ENCODE measurements around the gene CBR4.
"Not testable (repeated sequence)": the region's sequence is repeated elsewhere in the genome, so short reads cannot be mapped to it uniquely, and the experiment has no call there.

The CBR4 gene

DNA sequence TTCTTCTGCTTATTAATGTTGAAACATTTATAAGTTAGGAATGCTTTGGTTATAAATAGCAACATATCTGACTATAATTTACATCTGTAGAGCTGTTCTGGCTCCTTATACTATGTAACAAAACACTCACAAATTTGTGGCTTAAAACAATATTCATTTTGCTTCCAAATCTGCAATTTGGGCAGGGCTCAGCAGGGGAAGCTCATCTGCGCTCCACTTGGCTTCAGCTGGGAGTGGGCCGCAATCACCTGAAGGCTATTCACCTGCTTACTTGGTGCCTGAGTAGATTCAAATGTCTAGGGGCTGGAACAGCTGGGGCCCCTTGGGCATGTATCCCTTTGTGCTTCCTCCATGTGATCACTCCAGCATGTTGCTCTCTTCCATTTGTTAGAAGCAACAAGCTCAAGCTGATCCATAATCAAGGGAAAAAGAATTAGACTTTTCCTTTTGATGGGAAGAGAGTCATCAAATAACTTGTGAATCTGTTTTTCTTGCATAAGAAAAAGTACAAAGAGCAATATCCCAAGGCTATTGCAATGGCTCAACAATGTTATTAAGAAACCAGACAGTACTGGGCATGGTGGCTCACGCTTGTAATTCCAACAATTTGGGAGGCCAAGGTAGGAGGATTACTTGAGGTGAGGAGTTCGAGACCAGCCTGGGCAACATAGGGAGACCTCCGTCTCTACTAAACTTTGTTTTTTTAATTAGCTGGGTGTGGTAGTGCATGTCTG lies 34.8 kb upstream of the CBR4 start:
- Histone ChIP-seq H3K4me1 (ENCODE audit: insufficient read depth, low read length) (peaks cover 22% of the 10 kb centered on the region), H3K36me3 (ENCODE audit: insufficient read depth, low read length) (no peaks in the 10 kb centered on the region), H3K27me3 (ENCODE audit: insufficient read depth, low read length) (no peaks in the 10 kb centered on the region), H2AFZ (ENCODE audit: low read depth, low read length) (no peak overlapping the region), H3K9me3 (ENCODE audit: low read length) (no peaks in the 10 kb centered on the region), H3K4me3 (ENCODE audit: low read length) (no peak overlapping the region)

DNA sequence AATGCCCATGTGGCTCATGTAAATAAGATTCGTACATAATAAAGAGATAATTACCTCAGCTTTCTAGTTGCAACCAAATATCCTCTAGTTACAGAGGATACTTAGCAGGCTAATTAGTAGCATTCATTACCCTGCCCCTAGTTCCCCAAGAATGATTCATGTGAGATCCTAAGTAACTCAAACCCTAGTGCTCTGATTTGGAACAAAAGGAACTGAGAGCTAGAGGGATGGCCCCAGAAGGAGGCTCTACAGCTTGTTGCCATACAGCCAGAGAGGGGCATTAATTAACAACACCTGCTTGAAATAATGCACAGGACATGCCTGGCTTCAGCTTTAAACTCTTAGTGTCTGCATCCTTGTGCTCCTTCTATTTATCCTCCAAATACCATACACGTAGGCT lies 32.6 kb upstream of the CBR4 start:
- Histone ChIP-seq H2AFZ (ENCODE audit: low read depth, low read length) (no peak overlapping the region), H3K9me3 (ENCODE audit: low read length) (no peaks in the 10 kb centered on the region), H3K4me1 (ENCODE audit: insufficient read depth, low read length) (peaks cover under 1% of the 10 kb centered on the region), H3K27me3 (ENCODE audit: insufficient read depth, low read length) (no peaks in the 10 kb centered on the region), H3K36me3 (ENCODE audit: insufficient read depth, low read length) (no peaks in the 10 kb centered on the region), H3K4me3 (ENCODE audit: low read length) (no peak overlapping the region)

DNA sequence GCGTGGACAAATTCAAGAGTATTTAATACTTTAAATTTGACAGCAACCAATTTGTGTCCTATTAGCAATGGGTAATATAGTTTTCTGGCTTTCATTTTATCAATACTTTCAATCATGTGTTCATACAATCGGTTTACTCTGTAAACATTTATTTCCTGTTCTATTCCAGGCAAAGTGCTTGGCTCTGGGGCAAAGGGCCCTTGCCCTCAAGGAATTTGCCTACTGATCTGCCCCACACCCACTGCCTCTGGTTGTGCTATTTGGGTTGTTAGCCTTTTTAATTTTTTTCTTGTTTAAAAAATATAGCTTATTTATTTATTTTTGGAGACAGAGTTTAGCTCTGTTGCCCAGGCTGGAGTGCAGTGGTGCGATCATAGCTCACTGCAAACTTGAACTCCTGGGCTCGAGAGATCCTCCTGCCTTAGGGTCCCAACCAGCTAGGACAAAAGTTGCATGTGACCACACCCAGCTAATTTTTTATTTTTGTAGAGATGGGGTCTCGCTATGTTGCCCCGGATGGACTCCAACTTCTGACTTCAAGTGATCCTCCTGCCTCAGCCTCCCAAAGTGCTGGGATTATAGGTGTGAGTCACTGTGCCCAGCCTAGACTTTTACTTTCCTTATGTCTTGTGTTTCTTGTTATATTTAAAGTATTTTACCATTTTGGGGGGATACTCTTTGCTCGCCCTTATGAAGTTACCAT lies 30.7 kb upstream of the CBR4 start:
- H3K4me1 ChIP-seq (ENCODE audit: insufficient read depth, low read length): no peaks in the 10 kb centered on the region
- no peak overlapping the region for H2AFZ ChIP-seq (ENCODE audit: low read depth, low read length)
- H3K36me3 ChIP-seq (ENCODE audit: insufficient read depth, low read length): no peaks in the 10 kb centered on the region
- H3K9me3 ChIP-seq (ENCODE audit: low read length): no peaks in the 10 kb centered on the region
- no peak overlapping the region for H3K4me3 ChIP-seq (ENCODE audit: low read length)
- no peaks in the 10 kb centered on the region for H3K27me3 ChIP-seq (ENCODE audit: insufficient read depth, low read length)

DNA sequence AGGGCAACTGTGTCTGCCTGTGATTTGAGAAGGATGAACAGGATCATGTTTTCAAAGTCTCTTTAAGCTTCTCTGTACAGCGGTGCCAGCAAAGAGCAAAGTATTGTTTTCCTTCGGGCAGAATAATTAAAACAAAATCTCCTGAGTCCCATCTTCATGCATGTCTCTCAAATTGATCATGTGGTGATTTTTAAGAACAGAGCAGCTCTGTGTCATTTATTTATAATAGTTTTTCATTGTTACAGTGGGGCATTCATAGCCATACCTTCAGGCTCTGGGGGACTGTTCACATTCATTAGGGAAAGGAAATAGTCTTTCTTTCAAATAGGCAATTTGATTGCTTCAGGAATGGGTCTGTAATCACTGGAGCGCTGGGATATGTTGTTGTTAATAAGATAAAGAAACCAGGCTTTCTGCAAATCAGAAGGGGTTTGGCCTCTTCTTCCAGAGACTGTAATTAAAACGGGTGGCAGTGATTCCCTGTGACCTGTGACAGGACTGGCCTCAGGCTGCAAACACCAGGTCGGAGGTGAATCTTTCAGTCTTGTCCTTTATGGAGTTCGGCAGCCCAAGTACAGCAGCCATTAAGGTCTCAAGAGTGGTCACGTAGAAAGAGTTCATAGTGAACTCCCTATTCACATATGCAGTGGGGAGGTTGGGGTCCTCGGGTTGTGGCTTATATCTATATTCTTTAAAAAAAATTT lies 29.3 kb upstream of the CBR4 start:
- no peak overlapping the region for H2AFZ ChIP-seq (ENCODE audit: low read depth, low read length)
- no peaks in the 10 kb centered on the region for H3K9me3 ChIP-seq (ENCODE audit: low read length)
- no peaks in the 10 kb centered on the region for H3K27me3 ChIP-seq (ENCODE audit: insufficient read depth, low read length)
- H3K36me3 ChIP-seq (ENCODE audit: insufficient read depth, low read length): no peaks in the 10 kb centered on the region
- H3K4me1 ChIP-seq (ENCODE audit: insufficient read depth, low read length): no peaks in the 10 kb centered on the region
- H3K4me3 ChIP-seq (ENCODE audit: low read length): no peak overlapping the region

DNA sequence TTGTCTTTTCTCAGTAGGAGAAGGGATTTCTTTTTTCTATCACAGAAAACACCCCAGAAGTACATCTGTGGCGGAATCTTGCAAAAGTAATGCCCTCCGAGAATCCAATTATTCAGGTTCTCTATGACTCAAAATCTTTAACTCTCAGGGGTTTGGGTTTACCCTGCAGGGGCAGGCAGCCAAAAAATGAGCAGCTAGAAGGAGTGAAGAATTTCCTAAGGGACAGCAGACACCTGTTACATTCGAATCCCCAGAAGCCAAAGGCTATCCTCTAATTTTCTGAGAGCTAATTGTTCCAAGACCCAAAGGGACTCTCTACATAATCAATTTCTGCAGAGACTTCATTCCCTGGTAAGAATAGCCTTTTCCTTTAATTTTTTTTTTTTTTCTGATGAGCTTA lies 27.5 kb upstream of the CBR4 start:
- H3K36me3 ChIP-seq (ENCODE audit: insufficient read depth, low read length): no peaks in the 10 kb centered on the region
- H3K4me1 ChIP-seq (ENCODE audit: insufficient read depth, low read length): no peaks in the 10 kb centered on the region
- no peak overlapping the region for H3K4me3 ChIP-seq (ENCODE audit: low read length)
- no peaks in the 10 kb centered on the region for H3K27me3 ChIP-seq (ENCODE audit: insufficient read depth, low read length)
- H3K9me3 ChIP-seq (ENCODE audit: low read length): no peaks in the 10 kb centered on the region
- H2AFZ ChIP-seq (ENCODE audit: low read depth, low read length): no peak overlapping the region

DNA sequence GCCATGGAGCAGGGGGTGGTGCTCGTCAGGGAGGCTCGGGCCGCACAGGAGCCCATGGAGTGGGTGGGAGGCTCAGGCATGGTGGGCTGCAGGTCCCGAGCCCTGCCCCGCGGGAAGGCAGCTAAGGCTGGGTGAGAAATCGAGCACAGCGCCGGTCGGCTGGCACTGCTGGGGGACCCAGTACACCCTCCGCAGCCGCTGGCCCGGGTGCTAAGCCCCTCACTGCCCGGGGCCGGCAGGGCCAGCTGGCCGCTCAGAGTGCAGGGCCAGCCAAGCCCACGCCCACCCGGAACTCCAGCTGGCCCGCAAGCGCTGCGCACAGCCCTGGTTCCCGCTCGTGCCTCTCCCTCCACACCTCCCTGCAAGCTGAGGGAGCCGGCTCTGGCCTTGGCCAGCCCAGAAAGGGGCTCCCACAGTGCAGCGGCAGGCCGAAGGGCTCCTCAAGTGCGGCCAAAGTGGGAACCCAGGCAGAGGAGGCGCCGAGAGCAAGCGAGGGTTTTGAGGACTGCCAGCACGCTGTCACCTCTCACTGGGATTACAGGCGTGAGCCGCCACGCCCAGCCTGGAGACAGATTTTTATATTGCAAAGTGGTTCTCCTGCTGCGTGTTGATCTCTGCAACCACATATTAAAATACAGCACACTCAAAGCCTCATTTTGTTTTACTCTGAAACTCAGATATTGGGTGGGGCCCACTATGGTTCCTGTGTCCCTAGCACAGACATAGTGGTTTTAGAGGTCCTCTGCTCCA lies 26.0 kb upstream of the CBR4 start:
- H3K27me3 ChIP-seq (ENCODE audit: insufficient read depth, low read length); H3K9me3 ChIP-seq (ENCODE audit: low read length); H3K4me1 ChIP-seq (ENCODE audit: insufficient read depth, low read length); H2AFZ ChIP-seq (ENCODE audit: low read depth, low read length); H3K4me3 ChIP-seq (ENCODE audit: low read length); H3K36me3 ChIP-seq (ENCODE audit: insufficient read depth, low read length): not testable (repeated sequence)

DNA sequence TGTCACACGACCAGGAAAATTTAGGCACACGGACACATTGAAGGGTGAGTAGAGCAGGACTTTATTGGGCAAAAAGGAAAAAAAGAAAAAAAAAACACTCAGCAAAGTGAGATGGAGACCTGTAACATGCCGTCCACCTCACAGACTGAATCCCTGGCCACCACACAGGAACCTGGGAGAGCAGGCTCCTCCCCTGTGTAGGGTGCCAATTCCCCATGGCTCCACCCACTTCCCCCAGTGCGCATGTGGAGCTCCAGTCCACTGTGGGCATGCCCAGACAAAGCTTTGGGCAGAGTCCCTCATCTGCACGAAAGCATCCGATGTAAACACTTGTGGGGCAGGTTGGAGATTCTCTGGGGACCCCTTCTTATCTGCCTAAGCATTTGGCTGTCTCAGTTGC lies 23.6 kb upstream of the CBR4 start:
- Histone ChIP-seq H3K9me3 (ENCODE audit: low read length) (no peaks in the 10 kb centered on the region), H3K27me3 (ENCODE audit: insufficient read depth, low read length) (no peaks in the 10 kb centered on the region), H3K4me1 (ENCODE audit: insufficient read depth, low read length) (no peaks in the 10 kb centered on the region), H3K36me3 (ENCODE audit: insufficient read depth, low read length) (no peaks in the 10 kb centered on the region), H2AFZ (ENCODE audit: low read depth, low read length) (no peak overlapping the region), H3K4me3 (ENCODE audit: low read length) (no peak overlapping the region)

DNA sequence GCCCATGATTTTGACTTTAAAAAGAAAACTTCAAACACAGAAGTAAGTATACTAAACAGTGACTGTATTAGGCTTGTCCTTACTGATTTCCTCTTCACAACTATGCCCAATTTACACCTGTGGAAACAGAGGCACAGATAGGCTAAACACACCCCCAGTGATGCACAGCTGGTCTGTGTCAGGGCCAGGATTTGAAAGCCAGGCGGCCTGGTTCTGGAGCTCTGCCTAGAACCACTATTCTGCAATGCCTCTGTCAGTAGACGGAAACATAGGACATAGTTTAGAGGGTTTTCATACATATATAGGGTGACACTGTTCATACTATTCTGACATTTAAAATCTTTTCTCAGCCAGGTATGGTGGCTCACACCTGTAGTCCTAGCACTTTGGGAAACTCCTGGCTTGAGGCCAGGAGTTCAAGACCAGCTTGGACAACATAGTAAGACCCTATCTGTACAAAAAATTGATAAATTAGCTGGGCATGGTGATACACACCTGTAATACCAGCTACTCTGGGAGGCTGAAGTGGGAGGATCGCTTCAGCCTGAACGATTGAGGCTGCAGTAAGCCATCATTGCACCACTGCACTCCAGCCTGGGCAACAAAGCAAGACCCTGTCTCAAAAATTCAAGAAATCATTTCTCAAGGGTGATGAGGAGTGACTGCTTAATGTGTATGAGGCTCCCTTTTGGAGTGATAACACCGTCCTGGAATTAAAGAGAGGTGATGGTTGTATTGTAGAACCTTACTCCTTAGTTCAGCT lies 23.0 kb upstream of the CBR4 start:
- Histone ChIP-seq H3K27me3 (ENCODE audit: insufficient read depth, low read length) (no peaks in the 10 kb centered on the region), H3K9me3 (ENCODE audit: low read length) (no peaks in the 10 kb centered on the region), H2AFZ (ENCODE audit: low read depth, low read length) (no peak overlapping the region), H3K4me3 (ENCODE audit: low read length) (no peak overlapping the region), H3K36me3 (ENCODE audit: insufficient read depth, low read length) (no peaks in the 10 kb centered on the region), H3K4me1 (ENCODE audit: insufficient read depth, low read length) (no peaks in the 10 kb centered on the region)

GRCh38 chr4:169032194-169032593 lies 22.1 kb upstream of the CBR4 start:
- no peaks in the 10 kb centered on the region for H3K4me1 ChIP-seq (ENCODE audit: insufficient read depth, low read length)
- no peaks in the 10 kb centered on the region for H3K27me3 ChIP-seq (ENCODE audit: insufficient read depth, low read length)
- H2AFZ ChIP-seq (ENCODE audit: low read depth, low read length): no peak overlapping the region
- H3K36me3 ChIP-seq (ENCODE audit: insufficient read depth, low read length): no peaks in the 10 kb centered on the region
- no peaks in the 10 kb centered on the region for H3K9me3 ChIP-seq (ENCODE audit: low read length)
- H3K4me3 ChIP-seq (ENCODE audit: low read length): no peak overlapping the region

- H2AFZ ChIP-seq (ENCODE audit: low read depth, low read length): no peak overlapping the region
- H3K9me3 ChIP-seq (ENCODE audit: low read length): peaks cover 3% of the 10 kb centered on the region
- H3K27me3 ChIP-seq (ENCODE audit: insufficient read depth, low read length): no peaks in the 10 kb centered on the region
- no peaks in the 10 kb centered on the region for H3K36me3 ChIP-seq (ENCODE audit: insufficient read depth, low read length)
- no peaks in the 10 kb centered on the region for H3K4me1 ChIP-seq (ENCODE audit: insufficient read depth, low read length)
- no peak overlapping the region for H3K4me3 ChIP-seq (ENCODE audit: low read length)
Measured at GRCh38 chr4:169031392-169031791, 21.3 kb upstream of the CBR4 start.

DNA sequence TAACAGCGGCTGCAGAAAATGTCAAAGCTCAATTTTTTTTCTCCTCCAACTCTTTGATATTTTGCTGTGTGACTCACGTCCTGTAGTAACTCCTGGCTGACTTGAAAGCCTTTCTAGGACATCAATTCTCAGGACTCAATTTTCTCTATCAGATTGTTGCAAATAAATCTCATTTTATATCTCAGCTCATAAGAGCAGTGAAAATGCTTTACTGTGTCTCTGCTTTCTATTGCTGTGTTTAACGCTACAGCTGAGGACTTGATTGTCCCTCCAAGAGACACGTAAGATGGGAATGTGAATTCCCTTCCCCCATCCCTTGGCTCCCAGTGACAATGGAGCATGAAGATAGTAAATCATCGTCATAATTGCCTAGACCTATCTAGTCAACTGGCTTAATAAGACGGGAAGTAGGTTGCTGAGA lies 20.5 kb upstream of the CBR4 start:
- Histone ChIP-seq H2AFZ (ENCODE audit: low read depth, low read length) (no peak overlapping the region), H3K9me3 (ENCODE audit: low read length) (peaks cover 3% of the 10 kb centered on the region), H3K4me3 (ENCODE audit: low read length) (no peak overlapping the region), H3K4me1 (ENCODE audit: insufficient read depth, low read length) (no peaks in the 10 kb centered on the region), H3K27me3 (ENCODE audit: insufficient read depth, low read length) (no peaks in the 10 kb centered on the region), H3K36me3 (ENCODE audit: insufficient read depth, low read length) (no peaks in the 10 kb centered on the region)

DNA sequence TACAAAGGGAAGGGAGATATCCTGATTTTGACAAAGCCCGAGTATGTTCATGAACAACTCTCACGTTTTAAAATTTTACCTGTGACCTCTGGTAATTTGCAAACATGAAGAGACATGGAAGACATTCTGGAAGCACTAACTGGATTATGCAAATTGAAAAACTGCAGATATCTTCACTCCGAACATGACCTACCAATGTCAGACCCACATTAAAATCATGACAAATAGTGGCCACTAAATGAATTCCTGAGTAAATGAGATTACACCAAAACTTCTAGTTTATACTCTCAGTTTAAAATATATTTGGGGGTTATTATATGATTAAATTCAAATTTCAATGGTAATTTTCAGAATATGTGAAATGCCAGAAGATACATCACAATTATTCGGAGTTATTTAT lies 19.9 kb upstream of the CBR4 start:
- Histone ChIP-seq H3K9me3 (ENCODE audit: low read length) (peaks cover 3% of the 10 kb centered on the region), H3K4me3 (ENCODE audit: low read length) (no peak overlapping the region), H3K27me3 (ENCODE audit: insufficient read depth, low read length) (no peaks in the 10 kb centered on the region), H3K4me1 (ENCODE audit: insufficient read depth, low read length) (no peaks in the 10 kb centered on the region), H3K36me3 (ENCODE audit: insufficient read depth, low read length) (no peaks in the 10 kb centered on the region), H2AFZ (ENCODE audit: low read depth, low read length) (no peak overlapping the region)

All from neuron (in vitro differentiated cells).